Stimulated activated naive CD4-positive, alpha-beta T cell treated with Interleukin-2 at 50 U/mL for 16 hours (primary cell): ENCODE data around the gene AKT1S1.
"Not testable (repeated sequence)": the region's sequence is repeated elsewhere in the genome, so short reads cannot be mapped to it uniquely, and the experiment has no call there.

Experiments
- DNase-seq: peaks from one replicate; lab custom pipeline; 2025; lab: John Stamatoyannopoulos, UW

Gene AKT1S1

GRCh38 chr19:49877020-49877878 lies at the start of gene AKT1S1, which contains the start of gene TBC1D17:
Gene AKT1S1 (minus strand): TSS chr19:49877355. CDS start chr19:49873295, 4,060 bp downstream.
Gene TBC1D17 (plus strand): TSS chr19:49877702. CDS start chr19:49877724, 22 bp downstream.
- DNase-seq = peak; percentile 96

GRCh38 chr19:49926515-49926914 lies 49.4 kb upstream of the AKT1S1 start:
- DNase-seq = no peak

DNA sequence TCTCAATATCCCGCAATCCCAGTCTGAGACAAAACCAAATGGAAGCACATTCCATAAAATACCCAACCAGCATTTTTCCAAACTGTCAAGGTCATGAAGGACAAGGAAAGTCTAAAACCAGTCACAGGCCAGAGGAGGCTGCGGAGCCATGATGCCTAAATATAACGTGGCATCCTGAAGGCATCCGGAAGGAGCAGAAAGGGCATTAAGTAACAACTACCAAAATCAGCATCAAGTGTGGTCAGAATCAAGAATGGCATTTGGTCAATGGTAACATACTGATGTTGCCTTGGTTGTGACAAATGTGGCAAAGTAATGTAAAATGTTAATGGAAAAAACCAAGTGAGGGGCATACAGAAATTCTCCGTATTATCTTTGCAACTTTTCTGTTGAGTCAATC lies 48.3 kb upstream of the AKT1S1 start:
- DNase-seq = no peak

DNA sequence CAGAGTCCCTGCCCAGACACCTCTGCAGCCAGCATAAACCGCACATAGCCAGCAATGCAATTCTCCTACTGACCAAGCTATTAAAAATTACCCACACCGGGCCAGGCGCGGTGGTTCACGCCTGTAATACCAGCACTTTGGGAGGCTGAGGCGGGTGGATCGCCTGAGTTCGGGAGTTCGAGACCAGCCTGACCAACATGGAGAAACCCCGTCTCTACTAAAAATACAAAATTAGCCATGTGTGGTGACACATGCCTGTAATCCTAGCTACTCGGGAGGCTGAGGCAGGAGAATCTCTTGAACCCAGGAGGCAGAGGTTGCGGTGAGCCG lies 47.7 kb upstream of the AKT1S1 start:
- not testable (repeated sequence) for DNase-seq

DNA sequence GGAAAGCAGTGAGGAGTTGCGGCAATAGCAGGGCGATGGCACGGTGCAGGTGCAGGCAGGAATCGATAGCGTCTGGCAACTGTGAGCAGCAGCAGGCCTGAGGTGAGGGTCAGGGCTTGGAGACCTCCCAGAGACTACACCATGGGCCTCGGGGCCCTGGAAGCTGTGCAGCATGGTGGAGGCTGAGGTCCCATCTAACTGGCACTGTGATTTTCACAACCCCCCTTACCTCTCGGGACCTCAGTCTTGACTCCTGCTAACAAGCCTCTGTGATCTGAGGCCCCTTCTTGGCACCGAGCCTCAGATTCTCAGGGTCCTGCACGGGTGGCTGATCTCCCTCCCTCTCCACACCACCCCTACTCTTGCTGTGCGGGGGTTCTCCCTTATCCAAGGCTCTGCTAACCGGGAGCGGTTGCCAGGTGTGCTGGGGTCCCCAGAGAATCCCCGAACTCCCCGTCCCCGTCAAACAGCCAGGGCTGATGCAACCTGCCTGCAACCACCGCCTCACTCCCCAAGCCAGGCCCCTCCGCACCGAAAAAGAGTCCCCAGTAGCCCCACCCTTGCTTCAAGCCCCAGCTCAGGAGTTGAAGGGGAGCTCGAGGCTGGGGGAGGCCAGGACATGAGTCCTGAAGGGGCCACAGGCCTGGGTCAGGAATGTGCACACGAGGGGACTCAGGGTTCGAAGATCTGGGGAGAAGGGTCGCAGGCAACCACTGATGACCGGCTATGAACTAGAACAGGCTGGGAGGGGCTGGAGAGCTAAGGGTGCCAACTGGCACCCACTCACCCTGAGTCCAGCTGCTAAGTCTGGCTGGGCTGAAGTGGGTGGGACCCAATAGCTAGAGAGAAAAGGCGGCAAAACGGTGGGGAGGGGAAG lies 47.1 kb upstream of the AKT1S1 start:
- no peak for DNase-seq

DNA sequence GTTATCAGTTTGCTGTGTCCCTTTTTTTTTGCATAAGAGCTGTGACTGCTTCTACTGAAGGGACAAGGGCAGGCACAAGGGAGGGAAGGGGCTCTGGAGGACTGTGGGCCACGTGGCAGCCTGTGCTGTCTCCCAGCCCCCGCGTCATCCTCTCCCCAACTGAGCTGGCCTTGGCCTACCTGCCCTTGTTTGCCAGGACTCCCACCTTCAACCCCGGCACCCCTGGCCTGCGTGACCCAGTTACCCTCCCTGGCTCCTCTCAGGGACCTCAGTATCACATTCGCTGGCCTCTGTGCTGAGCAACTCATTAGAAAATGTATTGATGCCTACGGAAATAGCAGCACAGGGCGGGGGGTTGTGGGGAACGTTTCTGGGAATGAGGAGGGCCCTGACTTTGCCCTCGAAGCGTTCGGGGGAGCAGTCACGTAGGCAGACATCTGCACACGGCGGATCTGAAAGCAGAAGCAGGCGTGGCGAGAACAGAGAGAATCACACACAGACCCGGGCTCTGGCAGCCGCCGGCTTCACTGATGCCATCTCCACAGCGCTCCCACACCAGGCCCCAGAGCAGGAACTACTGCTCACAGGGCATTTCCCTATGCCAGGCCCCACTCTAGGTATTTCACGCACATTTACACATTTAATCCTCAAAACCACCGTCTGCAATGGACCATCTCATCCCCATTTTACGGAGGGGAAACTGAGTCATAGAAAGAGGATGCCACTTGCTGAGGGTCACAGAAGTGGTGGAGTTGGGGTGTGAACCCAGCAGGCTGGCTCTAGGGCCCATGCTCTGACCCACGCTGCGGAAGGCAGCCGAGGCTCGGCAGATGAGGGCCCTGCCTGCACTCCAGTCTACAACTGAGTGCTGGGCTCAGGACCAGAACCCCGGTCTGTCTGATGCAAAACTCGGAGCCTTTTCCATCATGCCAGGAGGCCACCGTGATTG lies 46.2 kb upstream of the AKT1S1 start:
- no peak for DNase-seq

- no peak for DNase-seq
Observed at GRCh38 chr19:49921871-49922795, 45.0 kb upstream of the AKT1S1 start.

DNA sequence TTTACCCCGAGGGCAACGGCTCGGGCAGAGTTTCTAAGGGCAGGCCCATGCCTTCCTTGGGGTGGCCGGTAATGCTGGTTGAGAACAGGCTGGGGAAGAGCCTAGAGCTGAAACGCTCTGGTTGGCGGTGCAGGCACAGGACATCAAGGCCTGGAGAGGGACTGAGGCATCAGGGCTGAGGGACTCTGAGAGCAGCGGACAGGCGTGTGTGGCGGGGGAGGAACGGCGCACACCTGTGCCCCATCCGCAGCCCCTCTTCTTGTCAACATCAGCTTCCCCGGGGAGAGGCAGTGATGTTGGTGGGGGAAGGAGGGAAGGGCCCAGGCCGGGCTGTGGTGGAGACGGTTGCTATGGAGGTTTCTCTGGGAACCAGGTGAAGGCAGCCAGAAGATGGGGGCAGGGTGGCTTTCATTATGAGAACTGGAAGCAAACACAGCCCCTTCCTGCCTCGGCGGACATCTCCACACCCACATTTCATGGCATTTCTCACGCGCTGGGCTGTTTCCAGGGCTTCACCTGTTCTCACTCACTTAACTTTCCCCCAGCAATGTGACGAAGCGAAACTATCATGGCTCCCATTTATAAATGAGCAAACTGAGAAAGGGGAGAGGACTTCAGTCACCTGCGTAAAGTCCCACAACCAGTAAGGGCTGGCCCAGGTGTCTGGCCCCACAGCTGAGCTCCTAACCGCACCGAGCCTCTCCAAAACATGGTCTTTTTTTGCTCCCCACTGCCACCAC lies 43.6 kb upstream of the AKT1S1 start:
- no peak for DNase-seq

- no peak for DNase-seq
Observed at GRCh38 chr19:49918089-49918488, 40.9 kb upstream of the AKT1S1 start.

DNA sequence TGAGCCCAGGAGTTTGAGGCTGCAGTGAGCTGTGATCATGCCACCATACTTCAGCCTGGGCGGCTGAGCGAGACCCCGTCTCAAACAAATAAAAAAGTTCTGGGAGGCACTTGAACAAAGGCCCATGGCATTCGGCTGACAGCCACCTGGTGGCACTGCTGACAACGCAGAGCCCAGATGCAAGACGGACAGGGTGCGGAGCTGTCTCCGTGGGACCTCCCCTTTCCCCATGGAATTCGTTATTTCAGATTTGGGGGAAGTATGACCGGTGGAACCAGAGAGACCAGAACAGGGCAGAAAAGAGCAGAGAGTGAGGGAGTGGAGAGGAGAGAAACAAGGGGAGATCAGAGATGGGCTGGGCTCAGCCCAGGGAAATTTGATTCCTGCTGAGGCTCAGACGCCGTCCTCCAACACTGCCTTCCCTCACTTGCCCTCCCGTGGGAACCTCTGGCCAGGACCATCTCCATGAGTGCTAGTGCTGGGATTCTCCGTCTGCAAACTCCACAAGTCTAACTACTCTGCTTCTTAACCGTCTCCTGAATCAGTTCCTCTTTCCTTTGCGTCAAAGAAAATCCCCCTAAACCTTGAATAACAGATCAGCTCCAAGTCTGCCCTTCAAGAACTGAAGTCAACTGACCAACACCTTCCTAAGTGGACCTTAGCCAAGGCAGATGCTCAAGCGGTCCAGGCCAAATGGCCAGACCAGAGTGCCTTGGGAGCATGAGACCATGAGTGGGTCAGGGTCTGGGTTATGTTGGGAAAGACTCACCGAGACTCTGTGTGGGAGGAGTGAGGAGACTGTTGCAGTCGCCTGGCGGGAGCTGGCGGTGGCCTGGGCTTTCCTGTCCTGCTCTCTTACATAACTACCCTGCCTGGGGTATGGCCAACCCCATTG lies 39.9 kb upstream of the AKT1S1 start:
- DNase-seq = no peak

GRCh38 chr19:49915271-49915670 lies 38.1 kb upstream of the AKT1S1 start:
- DNase-seq = no peak

DNA sequence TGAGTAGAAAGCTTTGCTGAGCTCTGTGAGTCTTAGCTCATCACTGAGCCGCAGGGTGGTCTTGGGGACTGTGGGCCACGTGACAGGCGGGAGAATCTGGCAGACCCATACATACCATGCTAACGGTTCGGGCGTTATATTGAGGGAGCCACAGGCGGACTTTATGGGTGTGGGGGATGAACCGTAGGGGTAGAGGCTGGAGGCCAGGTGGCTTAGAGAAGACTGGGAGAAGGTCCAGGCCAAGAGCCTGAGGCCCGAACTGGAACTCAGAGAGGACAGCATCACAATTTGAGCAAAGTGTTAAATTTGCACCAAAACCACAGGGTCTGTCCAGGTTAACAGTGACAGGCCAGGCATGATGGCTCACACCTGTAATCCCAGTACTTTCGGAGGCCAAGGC lies 36.6 kb upstream of the AKT1S1 start:
- no peak for DNase-seq

- no peak for DNase-seq
Observed at GRCh38 chr19:49912965-49913685, 36.0 kb upstream of the AKT1S1 start.

DNA sequence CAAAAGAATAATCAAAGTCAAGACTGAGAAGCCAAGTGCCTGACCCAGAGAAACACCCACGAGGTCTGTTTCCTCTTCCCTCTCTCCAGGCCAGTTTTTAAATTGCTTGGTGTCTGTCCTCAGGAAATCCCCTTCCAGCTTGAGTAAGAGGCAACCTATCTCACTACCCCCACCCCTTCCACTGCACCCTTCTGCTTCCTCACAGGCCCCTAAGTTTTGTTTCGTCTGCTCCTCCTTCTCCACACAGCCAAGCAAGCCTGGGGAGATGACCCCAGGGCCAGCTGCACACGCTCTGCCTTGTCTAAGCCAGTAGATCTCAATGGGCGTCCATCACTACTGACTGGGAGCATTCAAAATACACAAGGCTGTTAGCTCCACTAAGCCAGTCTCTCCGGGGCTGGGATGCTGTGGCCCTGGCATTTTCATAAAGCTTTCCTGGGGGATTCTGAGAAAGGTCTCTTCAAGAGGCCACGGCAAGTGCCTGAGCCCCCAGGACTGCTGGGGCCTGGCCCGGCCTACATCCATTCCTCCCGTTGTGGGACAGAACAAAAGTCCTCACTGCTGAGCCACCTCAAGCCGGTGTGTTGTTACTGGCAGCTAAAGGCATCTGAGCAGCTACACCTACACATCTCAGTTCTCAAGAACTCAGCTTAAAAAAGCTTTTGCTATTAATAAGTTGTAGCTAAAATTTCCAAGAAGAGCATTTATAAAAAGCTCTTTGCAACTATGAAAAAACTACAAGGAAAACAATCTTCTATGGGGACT lies 34.4 kb upstream of the AKT1S1 start:
- DNase-seq = peak; percentile 16

GRCh38 chr19:49910179-49910578 lies 33.0 kb upstream of the AKT1S1 start:
- no peak for DNase-seq

GRCh38 chr19:49908480-49909420 lies 31.6 kb upstream of the AKT1S1 start:
- no peak for DNase-seq
